ENCODE results near the gene UNCX. TPM values are rescaled to one million over a fixed set of nuclear protein-coding genes. Genes with fewer than 3 reads are reported as not detected.

Gene UNCX
- total and polyA plus RNA-seq, 4 donors, result not detected

- peaks cover 0 to 8% (median 0%) of the 10 kb centered on the region in 4 donors for H3K9me3 ChIP-seq (ENCODE audit: control insufficient read depth in 4 of 4, insufficient read depth in 3 of 4, low read length in 3 of 4)
- WGBS, 2 donors, result 65 to 80% methylated on average over 29 to 30 of the region's 30 CpGs
- H3K9ac ChIP-seq (ENCODE audit: insufficient read depth in 1 of 2, low read length in 2 of 2), result no peak overlapping the region
- no peak overlapping the region for H3K27ac ChIP-seq (ENCODE audit: low read depth in 1 of 2, low read length in 1 of 2)
- no peaks in the 10 kb centered on the region for H3K36me3 ChIP-seq (ENCODE audit: control insufficient read depth in 4 of 4, insufficient read depth in 4 of 4, low read length in 4 of 4)
- peaks cover 16 to 71% (median 17%) of the 10 kb centered on the region in 3 donors for H3K27me3 ChIP-seq (ENCODE audit: control insufficient read depth in 3 of 3, insufficient read depth in 3 of 3, low read length in 2 of 3)
- DNase-seq, result no peak
- H3K4me3 ChIP-seq, result no peak overlapping the region
- no peaks in the 10 kb centered on the region for H3K4me1 ChIP-seq (ENCODE audit: control insufficient read depth in 5 of 5, insufficient read depth in 5 of 5, low read length in 5 of 5)
- ATAC-seq (ENCODE audit: insufficient read depth, low FRiP score), result no peak
- no peak for TF ChIP-seq CTCF (IDR thresholded peaks at IDR 0.05; ENCODE audit: control extremely low read depth, extremely low read depth)
These were observed 31.9 kb downstream of the UNCX start for GRCh38 chr7:1264345-1265280.

- DNase-seq (no peak), ATAC-seq (ENCODE audit: insufficient read depth, low FRiP score) (no peak)
- Histone ChIP-seq H3K27me3 (ENCODE audit: control insufficient read depth in 3 of 3, insufficient read depth in 3 of 3, low read length in 2 of 3) (peaks cover 13 to 56% (median 17%) of the 10 kb centered on the region in 3 donors), H3K4me1 (ENCODE audit: control insufficient read depth in 5 of 5, insufficient read depth in 5 of 5, low read length in 5 of 5) (no peaks in the 10 kb centered on the region), H3K27ac (ENCODE audit: low read depth in 1 of 2, low read length in 1 of 2) (no peak overlapping the region), H3K4me3 (no peak overlapping the region), H3K36me3 (ENCODE audit: control insufficient read depth in 4 of 4, insufficient read depth in 4 of 4, low read length in 4 of 4) (no peaks in the 10 kb centered on the region), H3K9me3 (ENCODE audit: control insufficient read depth in 4 of 4, insufficient read depth in 3 of 4, low read length in 3 of 4) (peaks cover 0 to 12% (median 1%) of the 10 kb centered on the region in 4 donors), H3K9ac (ENCODE audit: insufficient read depth in 1 of 2, low read length in 2 of 2) (no peak overlapping the region)
- TF ChIP-seq CTCF (IDR thresholded peaks at IDR 0.05; ENCODE audit: control extremely low read depth, extremely low read depth), result no peak
- 78 to 88% methylated on average over 31 of the region's 31 CpGs for WGBS, 2 donors
These were observed 34.6 kb downstream of the UNCX start for GRCh38 chr7:1267016-1267900.

- 82 to 89% methylated on average over 27 of the region's 27 CpGs for WGBS, 2 donors
- H3K4me1 ChIP-seq (ENCODE audit: control insufficient read depth in 5 of 5, insufficient read depth in 5 of 5, low read length in 5 of 5), result no peaks in the 10 kb centered on the region
- peaks cover 13 to 52% (median 14%) of the 10 kb centered on the region in 3 donors for H3K27me3 ChIP-seq (ENCODE audit: control insufficient read depth in 3 of 3, insufficient read depth in 3 of 3, low read length in 2 of 3)
- no peak for ATAC-seq (ENCODE audit: insufficient read depth, low FRiP score)
- no peaks in the 10 kb centered on the region for H3K36me3 ChIP-seq (ENCODE audit: control insufficient read depth in 4 of 4, insufficient read depth in 4 of 4, low read length in 4 of 4)
- H3K4me3 ChIP-seq, result no peak overlapping the region
- H3K9ac ChIP-seq (ENCODE audit: insufficient read depth in 1 of 2, low read length in 2 of 2), result no peak overlapping the region
- DNase-seq, result no peak
- H3K9me3 ChIP-seq (ENCODE audit: control insufficient read depth in 4 of 4, insufficient read depth in 3 of 4, low read length in 3 of 4), result peaks cover 0 to 11% (median 1%) of the 10 kb centered on the region in 4 donors
- no peak overlapping the region for H3K27ac ChIP-seq (ENCODE audit: low read depth in 1 of 2, low read length in 1 of 2)
- TF ChIP-seq CTCF (IDR thresholded peaks at IDR 0.05; ENCODE audit: control extremely low read depth, extremely low read depth), result no peak
These were observed 35.6 kb downstream of the UNCX start for GRCh38 chr7:1268076-1268815.

All from lung (tissue), 12 donors.